GM19240 (cell line): ENCODE measurements around the gene ABTB1.
"Not testable (repeated sequence)": the region's sequence is repeated elsewhere in the genome, so short reads cannot be mapped to it uniquely, and the experiment has no call there.

Experiments used
- DNase-seq: peaks from one replicate; pipeline ENCODE4 v3.0.0; 2011; ENCODE audit warnings: low spot score; ENCODE audit not compliant: insufficient read length

ABTB1 gene

DNA sequence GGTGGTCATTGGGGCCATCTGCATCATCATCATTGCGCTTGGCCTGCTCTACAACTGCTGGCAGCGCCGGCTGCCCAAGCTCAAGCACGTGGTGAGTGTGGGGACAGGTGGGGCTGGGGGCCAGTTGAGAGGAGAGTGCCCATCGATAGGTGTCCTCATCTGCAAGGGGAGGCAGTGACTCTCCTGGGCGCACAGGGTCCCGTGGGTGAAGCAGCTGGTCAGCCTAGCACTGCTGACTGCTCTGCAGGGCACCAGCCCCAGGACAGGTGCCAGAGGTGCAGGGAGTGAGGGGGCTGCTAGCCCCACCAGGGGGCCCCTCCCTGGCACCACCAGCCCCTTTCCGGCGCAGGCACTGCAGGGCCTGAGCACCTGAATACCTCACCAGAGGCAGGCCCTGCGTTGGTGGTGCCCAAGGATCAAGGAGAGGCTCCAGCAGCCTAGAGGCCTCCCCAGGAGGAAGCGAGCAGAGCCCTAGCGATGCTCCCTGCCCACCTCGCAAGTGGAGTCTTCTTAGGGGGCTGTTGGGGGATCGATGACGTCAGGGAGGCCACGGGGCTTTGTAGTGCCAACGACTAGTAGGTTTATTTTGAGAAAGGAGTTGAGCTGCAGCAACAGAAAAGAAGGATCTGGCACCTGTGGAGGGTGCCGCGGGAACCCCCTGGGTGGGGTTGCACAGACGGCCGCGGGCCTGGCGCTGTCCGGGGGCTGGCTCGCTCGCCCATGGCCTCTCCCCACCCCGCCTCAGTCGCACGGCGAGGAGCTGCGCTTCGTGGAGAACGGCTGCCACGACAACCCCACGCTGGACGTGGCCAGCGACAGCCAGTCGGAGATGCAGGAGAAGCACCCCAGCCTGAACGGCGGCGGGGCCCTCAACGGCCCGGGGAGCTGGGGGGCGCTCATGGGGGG, 976 bp upstream of the ABTB1 start:
- no peak for DNase-seq

DNA sequence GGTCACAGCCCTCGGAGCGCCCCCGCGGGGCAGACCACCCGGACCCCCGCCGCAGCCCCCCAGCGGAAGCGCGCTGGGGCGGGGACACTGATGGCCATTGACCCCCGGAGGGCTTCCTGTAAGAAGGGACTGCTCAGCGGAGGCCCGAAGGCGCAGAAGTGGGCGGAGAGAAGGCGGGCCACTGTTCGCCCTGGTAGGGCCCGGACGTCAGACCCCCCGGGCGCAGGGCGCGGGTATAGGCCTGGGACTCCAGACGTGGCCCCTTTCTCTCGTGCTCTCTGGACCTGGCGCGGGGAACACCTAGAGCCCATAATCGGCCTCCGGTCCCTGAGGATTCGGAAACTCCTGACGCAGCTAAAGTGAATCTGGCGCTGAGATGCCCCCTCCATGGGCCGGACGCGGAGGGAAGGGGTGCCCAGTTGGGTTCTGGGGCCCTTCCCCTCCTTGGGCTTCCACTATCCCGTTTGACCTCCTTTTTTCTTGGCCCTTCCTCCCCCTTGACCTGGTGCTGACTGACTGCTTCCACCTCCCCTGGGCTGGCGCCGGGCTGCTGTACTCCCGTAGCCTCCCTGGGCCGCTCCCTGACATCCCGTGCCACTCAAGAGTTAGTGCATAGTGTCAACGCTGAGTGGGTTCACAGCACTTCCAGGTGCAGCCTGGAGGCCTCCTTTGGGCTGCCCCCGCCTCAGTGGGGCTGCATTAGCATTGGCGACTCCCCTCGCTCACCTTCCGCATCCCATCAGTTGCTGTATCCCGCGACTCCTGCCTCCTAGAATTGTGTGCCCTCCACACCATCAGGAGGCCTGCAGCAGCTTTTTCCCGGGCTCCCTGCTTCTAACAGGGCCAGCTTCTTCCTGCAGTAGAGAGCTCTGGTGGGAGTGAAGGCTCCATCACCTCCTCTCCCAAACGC, 694 bp downstream of the ABTB1 start:
- DNase-seq: no peak

DNA sequence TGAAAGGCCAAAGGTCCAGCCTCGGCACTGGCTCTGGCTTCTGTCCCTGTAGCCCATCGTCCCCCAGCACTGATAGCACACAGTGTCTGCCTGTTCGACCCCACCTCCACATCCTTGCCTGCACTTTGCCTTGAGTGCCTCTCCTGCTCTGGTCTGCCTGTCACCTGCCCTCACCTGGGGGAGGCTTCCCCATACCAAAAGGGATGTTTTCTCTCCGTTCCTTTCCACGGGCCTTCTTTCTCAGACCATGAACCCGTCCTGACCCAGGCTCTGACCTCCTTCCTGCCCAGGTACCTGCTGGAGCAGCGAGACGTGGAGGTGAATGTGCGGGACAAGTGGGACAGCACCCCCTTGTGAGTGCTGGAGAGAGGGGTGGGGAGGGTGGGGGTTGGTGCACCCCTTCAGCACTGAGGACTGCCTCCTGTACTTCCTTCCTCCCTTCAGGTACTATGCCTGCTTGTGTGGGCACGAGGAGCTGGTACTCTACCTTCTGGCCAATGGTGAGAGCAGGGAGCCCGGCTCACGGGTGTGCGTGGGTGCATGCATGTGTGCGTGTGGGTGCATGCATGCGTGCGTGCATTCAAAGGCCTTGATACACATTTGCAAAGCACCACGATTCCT, 1.5 kb downstream of the ABTB1 start:
- DNase-seq: no peak

DNA sequence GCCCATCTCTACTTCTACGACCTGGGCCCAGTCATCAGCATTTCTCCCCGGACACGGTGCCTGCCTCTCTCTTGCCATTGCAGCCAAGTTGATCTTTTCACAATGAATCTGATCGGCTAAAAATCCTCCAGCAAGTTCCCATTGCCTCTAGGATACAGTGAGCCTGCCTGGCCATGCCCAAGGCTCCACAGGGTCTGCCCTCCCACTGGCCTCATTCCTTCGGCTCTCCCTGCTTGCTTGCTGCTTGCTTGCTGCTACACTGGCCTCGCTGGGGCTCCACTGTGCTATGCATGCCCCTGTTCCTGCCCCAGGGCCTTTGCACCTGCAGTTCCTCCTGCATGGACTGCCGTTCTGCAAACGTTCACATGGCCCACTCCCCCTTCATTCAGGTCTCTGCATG, 2.0 kb downstream of the ABTB1 start:
- no peak for DNase-seq

DNA sequence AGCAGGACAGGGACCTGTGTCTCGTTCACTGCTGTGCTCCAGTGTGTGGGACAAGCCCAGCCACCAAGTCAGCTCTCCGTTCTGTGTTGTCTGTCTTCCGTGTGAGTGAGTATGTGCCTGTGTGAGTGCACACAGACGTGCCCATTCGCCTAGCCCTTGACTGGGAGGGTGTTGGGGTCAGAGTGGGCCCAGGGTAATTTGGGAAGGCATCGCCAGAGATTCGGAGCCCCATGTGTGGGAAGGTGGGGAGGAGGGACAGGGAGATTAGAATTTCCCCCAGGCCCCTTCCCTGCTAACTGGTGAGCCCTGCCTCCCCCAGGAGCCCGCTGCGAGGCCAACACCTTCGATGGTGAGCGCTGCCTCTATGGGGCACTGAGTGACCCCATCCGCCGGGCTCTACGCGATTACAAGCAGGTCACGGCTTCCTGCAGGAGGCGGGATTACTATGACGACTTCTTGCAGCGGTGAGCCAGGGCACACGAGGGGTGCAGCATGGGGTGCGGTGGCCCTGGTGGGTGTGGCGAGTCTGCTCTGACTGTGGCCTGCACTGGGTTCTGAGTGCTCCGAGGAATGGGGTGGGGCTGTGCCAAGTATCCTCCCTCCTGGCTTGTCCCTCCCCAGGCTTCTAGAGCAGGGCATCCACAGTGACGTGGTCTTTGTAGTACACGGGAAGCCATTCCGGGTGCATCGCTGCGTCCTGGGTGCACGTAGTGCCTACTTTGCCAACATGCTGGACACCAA, 3.1 kb downstream of the ABTB1 start:
- DNase-seq: no peak

DNA sequence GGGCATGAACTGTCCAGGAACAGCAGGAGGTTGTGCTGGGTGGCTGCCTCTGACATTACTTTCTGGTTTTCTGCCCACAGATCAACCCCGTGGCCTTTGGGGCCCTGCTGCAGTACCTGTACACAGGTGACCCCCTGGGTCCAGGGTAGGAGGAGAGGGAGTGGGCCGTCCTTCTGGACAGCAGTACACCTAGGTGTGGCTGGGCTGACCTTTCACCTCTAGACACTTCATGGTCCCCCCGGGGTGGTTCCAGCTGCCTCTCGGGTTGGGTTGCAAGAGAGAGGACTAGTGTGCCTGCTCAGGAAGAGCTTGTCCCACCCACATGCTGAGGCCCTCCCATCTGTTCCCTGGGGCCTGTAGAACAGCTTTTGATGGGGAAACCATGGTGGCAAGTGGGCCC, 3.7 kb downstream of the ABTB1 start:
- no peak for DNase-seq

DNA sequence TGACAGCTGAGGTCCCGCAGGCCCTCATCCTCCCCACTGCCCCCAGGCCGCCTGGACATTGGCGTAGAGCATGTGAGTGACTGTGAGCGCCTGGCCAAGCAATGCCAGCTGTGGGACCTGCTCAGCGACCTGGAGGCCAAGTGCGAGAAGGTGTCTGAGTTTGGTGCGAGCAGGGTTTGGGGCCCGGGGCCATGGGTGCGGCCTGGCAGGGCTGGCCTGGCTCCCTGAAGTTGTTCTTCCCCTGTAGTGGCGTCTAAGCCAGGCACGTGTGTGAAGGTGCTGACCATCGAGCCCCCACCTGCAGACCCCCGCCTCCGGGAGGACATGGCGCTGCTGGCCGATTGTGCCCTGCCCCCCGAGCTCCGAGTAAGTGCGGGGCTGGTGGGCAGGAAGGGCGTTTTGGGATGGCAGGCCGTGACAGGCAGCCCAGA, 4.2 kb downstream of the ABTB1 start:
- no peak for DNase-seq

DNA sequence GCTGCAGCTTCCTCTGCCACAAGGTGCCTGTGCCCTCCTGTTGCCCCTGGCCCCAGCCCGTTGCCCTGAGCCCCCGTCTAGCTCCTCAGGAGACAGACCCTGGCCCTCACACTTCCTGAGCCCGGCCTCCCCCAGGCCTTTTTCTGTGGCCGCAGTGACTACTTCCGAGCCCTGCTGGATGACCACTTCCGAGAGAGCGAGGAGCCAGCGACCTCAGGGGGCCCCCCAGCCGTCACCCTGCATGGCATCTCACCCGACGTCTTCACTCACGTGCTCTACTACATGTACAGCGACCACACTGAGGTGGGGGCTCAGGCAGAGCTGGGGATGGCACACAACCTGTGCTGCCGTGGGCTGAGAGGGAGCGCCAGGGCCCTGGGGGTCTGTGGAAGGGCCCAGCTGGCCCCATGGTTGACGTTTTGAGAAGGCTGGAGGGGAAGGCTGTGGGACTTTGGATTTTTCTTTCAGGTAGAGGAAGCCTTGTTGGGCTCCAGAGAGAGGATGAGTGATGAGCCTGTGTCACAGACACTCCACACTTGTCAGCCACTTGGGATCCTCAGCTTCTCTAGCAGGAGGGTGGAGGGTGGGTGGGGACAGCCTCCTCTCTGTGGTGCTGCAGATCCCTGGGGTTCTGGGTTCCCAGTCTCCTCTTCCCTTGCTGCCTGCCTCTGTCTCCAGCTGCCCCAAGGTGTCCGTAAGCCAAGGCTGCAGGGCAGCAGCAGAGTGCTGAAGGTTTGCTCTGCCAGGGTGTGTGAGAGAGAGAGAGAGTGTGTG, 5.0 kb downstream of the ABTB1 start:
- DNase-seq: no peak

DNA sequence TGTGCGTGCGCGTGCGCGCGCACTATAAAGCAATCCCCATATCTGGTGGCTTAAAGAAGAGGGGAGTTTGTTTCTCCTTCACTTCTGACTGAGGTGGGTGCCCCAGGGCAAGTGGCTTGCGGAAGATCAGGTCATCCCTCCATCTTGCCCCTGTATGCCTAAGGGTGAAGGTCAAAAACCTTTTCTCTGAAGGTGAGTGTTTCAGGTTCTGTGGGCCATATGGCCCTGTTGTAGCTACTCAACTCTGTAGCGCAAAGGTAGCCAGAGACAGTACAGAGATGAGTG, 5.5 kb downstream of the ABTB1 start:
- DNase-seq: no peak

DNA sequence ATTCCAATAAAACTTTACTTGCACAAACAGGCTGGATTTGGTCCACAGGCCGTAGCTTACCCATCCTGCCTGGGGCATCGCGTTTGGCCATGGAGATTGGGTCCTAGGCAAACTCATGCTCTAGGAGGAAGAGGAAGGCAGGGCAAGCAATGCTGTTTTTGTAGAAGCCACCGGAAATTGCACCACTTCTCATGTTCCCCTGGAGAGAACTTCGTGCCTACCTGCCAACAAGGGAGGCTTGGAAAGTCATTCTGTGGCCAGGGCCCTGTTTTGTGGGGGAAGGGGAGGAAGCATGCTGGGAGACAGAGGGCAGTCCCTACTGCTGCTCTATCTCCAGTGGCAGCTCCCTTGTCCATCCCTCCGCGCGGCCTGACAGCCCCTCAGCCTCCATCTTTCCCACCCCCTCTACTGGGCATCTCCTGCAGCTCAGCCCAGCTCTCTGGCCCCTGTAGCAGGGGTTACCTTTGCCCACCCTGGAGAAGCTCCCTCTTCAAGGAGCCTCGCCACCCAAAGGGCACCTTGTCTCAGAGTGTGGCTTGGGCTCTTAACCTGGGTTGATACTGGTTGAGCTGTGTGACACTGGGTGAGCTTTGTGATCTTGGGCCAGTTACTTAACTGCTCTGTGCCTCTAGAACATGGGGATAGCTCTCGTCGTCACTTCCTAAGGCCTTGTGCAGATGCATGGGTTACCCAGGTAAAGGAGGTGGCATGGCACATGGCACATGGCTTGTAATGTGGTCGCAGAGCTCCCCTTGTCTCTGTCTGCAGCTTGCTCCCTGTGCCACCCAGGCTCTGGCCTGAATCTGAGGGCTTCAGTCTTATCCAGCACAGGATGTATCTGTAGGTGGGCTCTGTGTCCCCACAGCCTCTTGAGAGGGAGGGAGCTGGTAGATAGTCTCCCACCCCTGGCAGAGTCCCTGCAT, 6.1 kb downstream of the ABTB1 start:
- no peak for DNase-seq

DNA sequence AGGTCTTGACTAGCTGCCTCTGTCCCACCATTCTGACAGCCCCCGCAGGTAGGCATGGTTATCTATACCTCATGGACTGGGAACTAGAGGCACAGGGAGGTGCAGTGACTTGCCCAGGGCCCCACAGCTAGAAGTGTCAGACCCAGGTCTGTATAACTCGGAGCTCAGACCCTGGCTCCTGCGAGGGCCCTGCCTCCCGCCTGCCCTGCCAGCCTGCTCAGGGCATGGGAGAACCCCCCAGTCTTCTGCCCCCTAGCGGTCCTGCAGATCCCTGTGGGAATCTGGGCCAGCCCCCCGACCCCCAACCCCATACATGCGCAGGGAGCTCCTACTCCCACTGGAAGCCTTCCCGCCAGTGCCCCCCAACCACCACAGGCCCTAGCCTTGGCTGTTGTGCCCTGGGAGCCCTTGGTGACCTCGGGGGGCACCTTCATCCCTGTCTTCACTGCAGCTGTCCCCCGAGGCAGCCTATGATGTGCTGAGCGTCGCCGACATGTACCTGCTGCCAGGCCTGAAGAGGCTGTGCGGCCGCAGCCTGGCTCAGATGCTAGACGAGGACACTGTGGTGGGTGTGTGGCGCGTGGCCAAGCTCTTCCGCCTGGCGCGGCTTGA, 6.9 kb downstream of the ABTB1 start:
- no peak for DNase-seq

DNA sequence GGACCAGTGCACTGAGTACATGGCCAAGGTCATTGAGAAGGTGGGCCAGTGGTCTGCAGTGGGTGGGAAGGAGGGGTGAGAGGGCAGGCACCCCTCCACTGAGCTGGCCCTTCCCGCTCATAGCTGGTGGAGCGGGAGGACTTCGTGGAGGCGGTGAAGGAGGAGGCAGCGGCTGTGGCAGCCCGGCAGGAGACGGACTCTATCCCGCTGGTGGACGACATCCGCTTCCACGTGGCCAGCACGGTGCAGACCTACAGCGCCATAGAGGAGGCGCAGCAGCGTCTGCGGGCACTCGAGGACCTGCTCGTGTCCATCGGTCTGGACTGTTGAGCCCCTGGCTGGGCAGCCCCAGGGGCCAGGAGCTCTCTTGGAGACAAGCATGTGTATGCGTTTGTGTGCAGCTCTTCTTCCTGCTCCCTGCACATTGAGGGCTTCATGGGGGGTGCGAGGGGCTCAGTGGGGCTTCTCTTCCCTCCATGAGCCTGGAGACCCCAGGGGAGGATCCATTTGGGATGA, 7.5 kb downstream of the ABTB1 start:
- no peak for DNase-seq

DNA sequence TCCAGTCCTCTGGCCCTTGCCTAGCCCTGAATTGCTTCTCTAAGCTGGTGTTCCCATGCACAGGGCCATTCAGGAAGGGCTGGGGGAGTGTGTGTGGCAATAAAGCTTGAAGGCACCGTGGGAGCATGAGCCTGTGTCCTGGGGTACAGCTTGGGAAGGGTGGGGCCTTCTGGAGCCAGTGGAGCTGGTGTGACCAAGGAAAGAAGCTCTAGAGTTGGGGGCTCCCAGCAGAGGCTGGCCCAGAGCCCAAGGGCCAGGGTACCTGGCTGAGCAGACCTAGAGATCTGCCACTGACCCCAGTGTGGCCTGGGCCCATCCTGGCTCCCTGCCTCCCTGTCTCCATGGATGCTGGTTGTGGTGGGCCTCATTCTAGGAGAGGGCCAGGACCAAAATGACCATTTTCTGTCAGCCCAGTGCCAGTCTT, 8.1 kb downstream of the ABTB1 start:
- no peak for DNase-seq

DNA sequence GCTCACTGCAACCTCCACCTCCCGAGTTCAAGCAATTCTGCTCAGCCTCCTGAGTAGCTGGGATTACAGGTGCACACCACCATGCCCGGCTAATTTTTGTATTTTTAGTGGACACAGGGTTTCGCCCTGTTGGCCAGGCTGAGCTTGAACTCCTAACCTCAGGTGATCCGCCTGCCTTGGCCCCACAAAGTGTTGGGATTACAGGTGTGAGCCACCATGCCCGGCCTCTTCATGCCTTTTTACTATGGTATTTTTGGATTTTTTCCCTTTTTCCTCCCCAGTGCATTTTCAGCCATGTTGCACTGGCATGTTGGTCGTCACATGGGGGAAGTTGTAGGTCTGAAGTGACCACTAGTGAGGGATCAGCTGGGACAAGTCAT, 9.4 kb downstream of the ABTB1 start:
- not testable (repeated sequence) for DNase-seq

DNA sequence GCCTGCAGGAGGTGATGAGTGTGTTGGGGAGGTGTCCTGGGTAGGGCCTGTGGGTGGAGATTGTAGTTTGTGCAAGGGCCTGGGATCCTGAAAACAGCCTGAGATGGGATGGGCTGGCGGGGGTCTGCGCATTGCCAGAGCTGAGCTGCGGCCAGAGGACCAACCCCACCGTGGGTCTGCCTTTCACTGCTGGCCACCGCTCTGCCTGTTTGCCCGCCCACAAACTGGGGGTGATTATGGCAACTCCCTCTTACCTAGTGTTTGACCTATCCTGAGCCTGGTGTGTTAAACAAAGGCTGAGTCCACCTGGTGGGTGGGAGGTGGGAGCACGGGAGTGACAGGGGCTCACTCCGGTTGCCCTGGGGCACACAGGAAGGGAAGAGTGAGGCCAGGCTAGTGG, 9.8 kb downstream of the ABTB1 start:
- DNase-seq: no peak

DNA sequence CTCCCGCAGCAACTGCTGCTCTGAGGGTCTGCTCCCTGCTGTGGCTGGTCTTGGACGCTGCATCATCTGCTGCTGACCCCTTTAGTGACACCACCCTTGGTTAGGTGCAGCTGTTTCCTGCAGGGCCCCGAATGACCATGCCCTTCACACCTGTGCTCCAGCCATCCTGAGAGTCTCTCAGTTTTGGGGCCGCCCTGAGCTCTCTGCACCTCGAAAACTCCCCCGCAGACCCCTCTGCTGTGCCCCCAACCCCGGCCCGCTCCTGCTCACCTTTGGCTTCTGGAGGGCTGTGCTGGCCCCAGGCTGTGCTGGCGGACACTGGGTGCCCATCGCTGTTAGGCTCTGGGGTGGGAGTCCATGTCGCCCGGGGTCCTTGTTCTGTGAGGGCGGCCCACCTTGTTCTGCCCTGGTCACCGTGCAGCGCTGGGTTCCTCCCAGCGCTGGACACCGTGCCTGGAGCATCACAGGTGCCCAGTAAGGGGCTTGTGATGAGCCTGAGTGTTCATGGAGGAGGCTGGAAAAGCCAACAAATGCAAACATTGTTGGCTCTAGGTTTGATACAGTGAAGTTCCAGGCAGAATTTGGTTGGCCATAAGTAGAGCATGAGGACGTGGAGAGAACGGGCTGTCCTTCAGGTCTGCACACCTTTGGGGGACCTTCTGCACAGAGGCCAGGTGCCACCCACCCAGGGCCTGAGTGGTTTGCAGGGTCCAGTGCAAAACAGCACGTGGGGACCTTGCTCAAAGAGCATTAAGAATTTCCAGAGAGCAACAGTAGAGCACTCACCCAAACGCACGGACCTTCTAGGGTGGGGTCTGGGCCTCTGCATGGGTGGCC, 12.3 kb downstream of the ABTB1 start:
- no peak for DNase-seq

DNA sequence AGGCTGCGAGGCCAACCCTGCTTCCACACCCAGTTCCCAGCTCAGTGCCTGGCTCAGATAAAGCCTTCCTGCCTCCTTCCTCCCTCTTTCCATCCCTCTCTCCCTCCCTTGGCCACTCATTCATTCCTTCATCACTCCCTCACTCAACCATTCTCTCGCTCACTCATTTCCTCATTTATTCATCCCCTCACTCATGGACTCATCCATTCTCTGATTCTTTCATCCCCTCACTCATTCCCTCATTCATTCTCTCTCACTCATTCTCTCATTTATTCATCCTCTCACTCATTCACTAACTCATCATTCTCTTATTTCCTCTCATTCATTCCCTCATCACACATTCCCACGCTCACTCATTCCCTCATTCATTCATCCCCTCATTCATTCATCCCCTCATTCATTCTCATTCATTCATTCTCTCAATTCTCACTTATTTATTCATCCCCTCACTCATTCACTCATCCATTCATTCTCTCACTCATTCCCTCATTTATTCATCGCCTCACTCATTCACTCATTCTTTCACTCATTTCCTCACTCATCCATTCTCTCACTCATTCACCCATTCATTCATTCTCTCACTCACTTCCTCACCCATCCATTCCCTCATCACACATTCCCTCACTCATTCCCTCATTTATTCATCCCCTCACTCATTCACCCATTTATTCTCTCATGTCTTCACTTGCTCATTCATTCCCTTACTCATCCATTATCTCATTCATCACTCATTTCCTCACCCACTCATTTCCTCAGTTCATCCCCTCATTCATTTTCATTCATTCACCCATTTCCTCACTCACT, 13.2 kb downstream of the ABTB1 start:
- no peak for DNase-seq
